Erythroblast (primary cell): ENCODE data around the gene WNT5A.

Source experiments
- GATA1 ChIP-seq: IDR thresholded peaks from 2 replicates; pipeline ENCODE4 v1.6.1; 2011; ENCODE audit warnings: low read depth, mild to moderate bottlenecking, control low read depth, low read length, moderate library complexity
- POLR2A ChIP-seq: IDR thresholded peaks from 2 replicates; pipeline ENCODE4 v1.6.1; 2011; ENCODE audit warnings: mild to moderate bottlenecking, low read length

GRCh38 chr3:55497250-55497649 is 10.1 kb upstream of the WNT5A start:
- no peak for TF ChIP-seq POLR2A
- TF ChIP-seq GATA1 = no peak
